K562 (cell line): ENCODE results near the gene PITPNB. TPM values are rescaled to one million over a fixed set of nuclear protein-coding genes. Genes with fewer than 3 reads are reported as not detected.

ENCODE experiments used
- CREB3L1 ChIP-seq: fragments of 450-650 bp; IDR thresholded peaks from 2 replicates; pipeline ENCODE4 v1.6.1; 2014; ENCODE audit warnings: low read depth, mild to moderate bottlenecking, moderate library complexity, borderline replicate concordance
- EZH2 ChIP-seq: IDR thresholded peaks from 2 replicates; pipeline ENCODE4 v1.6.1; 2012; ENCODE audit warnings: low read depth, mild to moderate bottlenecking, inconsistent platforms, low read length, borderline replicate concordance
- NCOR1 ChIP-seq: fragments of 450-650 bp; IDR thresholded peaks from 2 replicates; pipeline ENCODE4 v1.6.1; 2016; ENCODE audit warnings: mild to moderate bottlenecking, moderate library complexity
- NFE2 ChIP-seq: IDR thresholded peaks from 2 replicates; pipeline ENCODE4 v1.6.1; 2014; ENCODE audit warnings: antibody characterized with exemption, low read depth
- PHF20 ChIP-seq: fragments of 450-650 bp; IDR thresholded peaks from 2 replicates; pipeline ENCODE4 v1.6.1; 2018; ENCODE audit not compliant: partially characterized antibody
- TFE3 ChIP-seq: fragments of 450-650 bp; formaldehyde crosslinking; IDR thresholded peaks from 2 replicates; pipeline ENCODE4 v1.4.0; 2020; ENCODE audit warnings: mild to moderate bottlenecking, mixed read lengths
- TRIM28 ChIP-seq: fragments of 450-650 bp; IDR thresholded peaks from 2 replicates; pipeline ENCODE4 v1.6.1; 2017
- ZFP30 ChIP-seq: fragments of 250-450 bp; sonication (Bioruptor Pico); IDR thresholded peaks from 2 replicates; pipeline ENCODE4 v1.8.0; 2022; ENCODE audit warnings: moderate library complexity, mild to moderate bottlenecking, inconsistent platforms, borderline replicate concordance
- ZNF644 ChIP-seq: fragments of 200-800 bp; sonication (Bioruptor generic); IDR thresholded peaks from 2 replicates; pipeline ENCODE4 v1.6.1; 2016; ENCODE audit warnings: low read depth, missing genetic modification characterization, missing compliant biosample characterization
- polyA plus RNA-seq, 8 experiments: library from polyadenylated mRNA; depleted of rRNA in 4 of 8; stranded (reverse) in 5 of 8; unstranded in 3 of 8; fragments of >200 nt; fragmentation: Nextera tagmentation in 2 of 8; fragmentation: Illumina TruSeq in 1 of 8; extraction: Ambion mirVana in 2 of 8; extraction: Trizol in 1 of 8; gene quantifications; 2 replicates each; pipeline versions ENCODE4 v1.2.1 to v1.2.3, GENCODE V29; 2011 to 2014; ENCODE audit warnings: inconsistent platforms in 1 of 8, missing spikeins in 1 of 8
- total RNA-seq, 7 experiments: library from RNA; depleted of rRNA in 6 of 7; stranded (reverse); fragments of >200 nt in 6 of 7; fragmentation: Illumina TruSeq in 2 of 7; extraction: Trizol in 2 of 7; gene quantifications; 2 replicates each; pipeline versions ENCODE4 v1.2.1 to v1.2.3, GENCODE V29; 2011 to 2021; ENCODE audit warnings: low replicate concordance in 1 of 7

The PITPNB gene
- total and polyA plus RNA-seq, 9 of the 15 experiments (the other 6 are each of a cell fraction or from before 2014, with no cell fraction given) = 13.1 to 52.4 (median 34.7) TPM

GRCh38 chr22:27871306-27872014 lies 47.6 kb downstream of the PITPNB start (continued):
- TF ChIP-seq TFE3 (CRISPR knock-in tag) = no peak
- no peak for TF ChIP-seq NCOR1
- no peak for TF ChIP-seq PHF20
- TF ChIP-seq TRIM28 = no peak
- TF ChIP-seq ZFP30 = no peak
- TF ChIP-seq EZH2 = no peak
- no peak for TF ChIP-seq ZNF644
- TF ChIP-seq NFE2 = no peak
- TF ChIP-seq CREB3L1 = no peak
